Measurements from ENCODE around the gene PKD1L1.
"Not testable (repeated sequence)": the region's sequence is repeated elsewhere in the genome, so short reads cannot be mapped to it uniquely, and the experiment has no call there.

Gene PKD1L1

DNA sequence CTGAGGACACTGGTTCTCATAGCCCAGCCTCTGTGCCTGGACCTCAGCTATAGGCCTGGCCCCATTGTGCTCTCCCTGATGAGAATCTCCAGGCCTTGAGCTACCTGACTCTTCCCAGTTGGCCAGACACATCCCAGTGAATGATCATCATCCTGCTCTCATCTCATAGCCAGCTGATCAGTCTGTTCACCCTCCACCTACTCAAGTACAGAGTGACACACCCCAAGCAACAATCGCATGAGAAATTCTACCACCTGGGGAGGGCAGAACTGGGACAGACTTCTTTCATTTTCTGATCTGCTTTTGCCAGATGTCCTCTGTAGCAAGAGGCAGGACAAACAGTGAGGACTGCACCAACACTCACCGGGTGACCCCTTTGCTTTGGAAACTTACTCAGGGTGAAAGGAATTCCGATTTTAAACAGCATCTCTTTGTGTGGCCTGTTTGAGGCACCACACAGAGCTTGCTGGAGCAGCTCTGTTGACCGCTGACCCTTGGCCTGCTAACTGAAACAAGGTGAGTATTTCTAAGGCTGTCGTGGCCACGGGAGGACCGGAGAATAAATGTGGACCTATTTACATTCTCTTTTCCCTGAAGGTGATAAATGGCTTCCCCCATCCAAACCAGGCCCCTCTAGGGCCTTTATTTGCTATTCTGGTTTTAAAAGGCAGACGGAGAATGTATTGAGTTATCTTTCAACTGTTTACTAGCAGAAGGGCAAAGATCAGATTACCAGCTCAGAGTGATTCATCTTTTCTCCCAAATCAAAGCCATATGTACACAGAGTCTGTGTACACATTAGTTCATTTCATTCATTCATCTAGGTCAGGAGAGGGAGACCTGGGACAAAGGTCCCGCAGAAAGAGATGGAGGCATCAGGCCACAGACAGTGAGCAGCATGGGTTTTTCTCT, 184.9 kb downstream of the PKD1L1 start:
- DNase-seq = no peak

DNA sequence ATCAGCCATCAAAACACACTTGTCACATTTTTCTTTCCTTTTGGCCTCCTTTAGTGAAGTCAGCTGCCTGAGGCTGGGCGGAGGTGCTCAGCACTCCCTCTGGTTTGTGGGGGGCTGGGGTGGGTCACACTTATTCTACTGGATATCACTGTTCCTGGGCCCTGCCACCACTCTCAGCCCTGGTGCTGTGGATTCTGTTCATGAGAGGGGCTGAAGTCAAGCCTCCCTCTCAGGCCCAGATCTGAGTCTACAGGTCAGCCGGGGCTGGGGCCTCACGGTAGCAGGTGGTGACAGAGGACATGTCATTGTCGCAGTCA, 185.6 kb downstream of the PKD1L1 start:
- DNase-seq = no peak

DNA sequence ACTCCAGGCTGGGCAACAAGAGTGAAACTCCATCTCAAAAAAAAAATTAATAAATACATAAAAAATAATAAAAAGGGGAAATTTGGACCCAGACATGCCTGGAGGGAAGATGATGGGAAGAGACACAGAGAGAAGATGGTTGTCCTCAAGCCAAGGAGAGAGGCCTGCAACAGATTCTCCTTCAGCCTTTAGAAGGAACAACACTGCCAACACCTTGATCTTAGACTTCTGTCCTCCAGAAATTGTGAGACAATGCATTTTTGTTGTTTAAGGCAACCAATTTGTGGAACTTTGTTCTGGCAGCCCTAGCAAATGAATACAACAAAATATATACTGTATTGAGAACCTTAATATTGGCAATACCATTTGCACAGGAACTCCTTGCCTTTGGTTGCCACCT, 186.1 kb downstream of the PKD1L1 start:
- no peak for DNase-seq

DNA sequence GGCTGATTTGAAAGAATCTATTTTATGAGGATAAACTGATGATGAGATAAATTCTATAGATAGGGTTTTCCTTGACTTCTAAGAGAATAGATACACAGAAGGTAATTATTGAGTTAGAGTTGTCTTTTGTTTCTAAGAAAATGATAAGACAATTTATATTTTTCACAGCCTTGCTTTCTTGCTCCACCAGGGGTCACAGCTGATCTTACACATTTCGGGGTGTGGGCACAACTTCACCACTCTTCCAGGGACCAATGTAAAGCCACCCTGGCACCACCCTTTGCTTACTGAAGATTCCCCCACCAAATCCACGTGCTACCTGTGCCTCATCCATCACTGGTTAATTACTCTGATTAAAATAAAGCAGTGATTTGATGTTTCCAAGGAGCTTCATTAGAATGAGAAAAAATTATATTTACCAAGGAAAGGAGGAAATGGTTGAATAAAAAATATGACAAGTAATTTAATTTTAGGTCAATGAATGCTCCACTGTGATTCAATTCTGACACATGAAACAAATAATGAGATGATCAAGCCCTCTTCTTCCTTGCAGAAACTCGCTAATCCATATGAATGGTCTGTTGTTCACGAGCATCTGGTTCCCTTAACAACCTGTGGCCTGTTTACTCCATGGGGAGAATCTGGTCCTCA, 189.1 kb downstream of the PKD1L1 start:
- no peak for DNase-seq

DNA sequence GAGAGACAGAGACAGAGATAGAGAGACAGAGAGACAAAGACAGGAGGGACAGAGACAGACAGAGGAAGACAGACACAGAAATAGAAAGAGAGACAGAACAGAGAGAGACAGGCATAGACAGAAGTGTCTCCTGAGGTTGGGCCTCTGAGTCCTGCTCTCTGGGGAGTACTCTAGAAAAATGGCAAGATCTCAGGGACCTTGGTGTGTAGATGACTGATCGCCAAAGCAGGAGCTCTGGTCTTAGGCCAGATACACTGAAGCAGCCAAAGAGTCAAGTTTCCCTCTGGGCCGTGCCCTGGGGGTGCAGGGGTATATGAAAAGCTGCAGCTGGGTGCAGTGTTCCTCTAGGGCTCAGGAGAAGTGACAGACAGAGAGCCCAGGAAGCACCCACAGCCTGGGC, 189.7 kb downstream of the PKD1L1 start:
- DNase-seq = no peak

DNA sequence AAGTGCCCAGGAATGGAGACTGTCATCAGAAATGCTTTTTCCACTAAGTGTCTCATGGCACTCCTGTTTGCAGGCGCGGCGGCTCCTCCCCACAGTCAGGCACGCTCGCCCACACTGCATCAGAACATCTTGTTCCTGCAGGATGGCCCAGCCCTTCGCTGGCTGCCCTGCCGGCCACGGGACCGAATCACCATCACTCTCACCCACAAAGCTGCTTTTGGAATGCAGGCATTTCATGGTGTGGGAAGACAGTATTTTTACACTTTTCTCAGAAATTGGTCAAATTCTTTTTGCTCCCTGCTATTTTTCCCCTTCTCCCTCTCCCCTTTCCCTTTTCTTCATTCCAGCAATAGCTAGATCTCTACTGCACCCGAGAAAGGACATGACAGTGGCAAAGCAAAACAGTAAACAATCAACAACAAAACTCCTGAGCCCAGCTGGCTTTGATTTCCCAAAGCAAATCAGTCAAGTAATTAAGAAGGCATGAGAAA, 190.3 kb downstream of the PKD1L1 start:
- DNase-seq = no peak

DNA sequence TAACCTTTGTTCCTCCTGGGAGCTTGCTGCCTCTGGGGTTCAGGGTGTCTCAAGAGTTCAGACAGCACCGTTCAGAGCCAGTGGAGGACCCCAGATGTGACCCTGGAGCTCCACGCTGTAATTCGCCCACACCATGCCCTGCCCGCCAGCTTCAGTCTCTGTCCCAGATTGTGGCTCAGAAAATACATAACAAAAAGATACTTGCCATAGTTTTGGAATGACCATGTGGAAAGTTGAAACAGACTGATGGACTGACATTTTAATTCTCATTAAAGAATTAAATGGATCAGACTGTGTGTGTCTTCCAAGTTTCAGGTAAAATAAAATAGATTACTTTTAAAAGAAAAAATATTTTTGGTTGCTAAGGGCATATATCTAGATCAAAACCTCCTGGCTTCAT, 191.6 kb downstream of the PKD1L1 start:
- DNase-seq = no peak

DNA sequence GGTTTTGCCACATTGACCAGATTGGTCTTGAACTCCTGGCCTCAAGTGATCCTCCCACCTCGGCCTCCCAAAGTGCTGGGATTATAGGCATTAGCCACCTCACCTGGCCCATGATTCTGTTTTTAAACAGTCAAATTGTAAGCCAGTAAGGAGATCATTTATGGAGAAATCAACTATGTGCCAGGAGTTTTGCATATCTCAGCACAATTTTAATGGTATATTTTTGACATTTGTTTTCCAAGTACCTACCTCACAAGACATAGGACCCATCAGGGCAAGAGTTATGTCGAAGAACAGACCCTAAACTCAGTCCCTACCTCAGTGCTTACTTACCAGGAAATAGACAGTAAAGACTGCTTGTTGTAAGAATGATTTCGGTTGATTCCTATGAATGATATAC, 193.0 kb downstream of the PKD1L1 start:
- DNase-seq = no peak

DNA sequence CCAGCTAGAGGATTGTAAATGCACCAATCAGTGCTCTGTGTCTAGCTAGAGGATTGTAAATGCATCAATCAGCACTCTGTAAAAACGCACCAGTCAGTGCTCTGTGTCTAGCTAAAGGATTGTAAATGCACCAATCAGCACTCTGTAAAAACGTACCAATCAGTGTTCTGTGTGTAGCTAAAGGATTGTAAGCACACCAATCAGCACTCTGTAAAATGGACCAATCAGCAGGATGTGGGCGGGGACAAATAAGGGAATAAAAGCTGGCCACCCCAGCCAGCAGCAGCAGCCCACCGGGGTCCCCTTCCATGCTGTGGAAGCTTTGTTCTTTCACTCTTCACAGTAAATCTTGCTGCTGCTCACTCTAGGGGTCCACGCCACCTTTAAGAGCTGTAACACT, 196.5 kb downstream of the PKD1L1 start:
- not testable (repeated sequence) for DNase-seq

DNA sequence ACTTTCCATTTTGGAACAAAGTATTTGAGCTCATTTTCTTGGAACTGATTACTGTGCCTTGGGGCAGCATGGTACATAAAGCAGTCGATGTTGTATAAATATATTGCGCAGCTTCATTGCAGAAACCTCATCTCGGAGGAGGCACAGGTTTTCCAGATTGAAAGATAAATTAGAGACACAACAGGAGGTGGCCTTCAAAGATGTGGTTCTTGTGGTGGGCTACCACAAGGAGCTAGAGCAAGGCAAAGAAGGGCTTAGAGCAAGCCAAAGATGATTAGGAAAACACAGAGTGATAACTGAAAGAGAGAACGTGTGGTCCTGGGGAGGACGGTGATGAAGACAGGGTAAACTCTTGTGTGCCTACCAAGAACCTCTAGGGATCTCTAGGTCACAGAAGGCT, 197.2 kb downstream of the PKD1L1 start:
- DNase-seq = no peak

DNA sequence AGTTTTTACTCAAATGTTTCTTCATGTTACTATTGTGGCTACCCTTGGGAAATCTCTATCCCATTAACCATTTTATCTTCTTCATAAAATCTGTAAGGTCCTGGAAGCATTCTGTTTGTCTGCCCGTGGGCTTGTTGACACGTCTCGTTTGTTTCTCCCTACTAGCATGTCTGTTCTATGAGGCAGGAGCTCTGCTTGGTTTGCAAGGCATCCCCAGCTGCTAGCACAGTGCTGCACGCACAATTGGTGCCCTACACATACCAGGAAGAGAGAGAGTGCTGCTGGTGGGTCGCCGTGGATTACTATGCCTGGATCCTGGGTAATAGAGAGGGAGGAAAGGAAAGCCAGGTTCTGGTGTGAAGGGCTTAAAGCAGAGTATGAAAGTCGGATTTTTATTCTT, 200.2 kb downstream of the PKD1L1 start:
- no peak for DNase-seq

DNA sequence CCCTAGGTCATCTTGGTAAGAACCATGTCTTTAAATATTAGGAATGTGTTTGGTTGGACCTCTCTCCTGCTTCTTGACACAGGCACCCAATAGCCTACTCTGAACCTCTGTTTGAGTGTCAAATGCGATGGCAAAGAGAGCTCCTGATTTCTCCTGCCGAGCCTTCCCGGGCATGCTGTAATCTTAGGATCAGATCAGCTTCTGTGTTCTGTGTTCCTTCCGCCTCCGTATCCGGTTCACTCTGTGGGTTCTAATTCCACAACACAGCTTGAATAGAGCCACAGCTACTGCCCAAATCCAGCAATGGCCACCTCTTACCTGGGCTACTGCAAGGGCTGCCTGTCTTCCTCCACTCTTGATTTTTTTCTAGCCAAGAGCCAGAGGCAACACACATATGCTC, 201.1 kb downstream of the PKD1L1 start:
- no peak for DNase-seq

DNA sequence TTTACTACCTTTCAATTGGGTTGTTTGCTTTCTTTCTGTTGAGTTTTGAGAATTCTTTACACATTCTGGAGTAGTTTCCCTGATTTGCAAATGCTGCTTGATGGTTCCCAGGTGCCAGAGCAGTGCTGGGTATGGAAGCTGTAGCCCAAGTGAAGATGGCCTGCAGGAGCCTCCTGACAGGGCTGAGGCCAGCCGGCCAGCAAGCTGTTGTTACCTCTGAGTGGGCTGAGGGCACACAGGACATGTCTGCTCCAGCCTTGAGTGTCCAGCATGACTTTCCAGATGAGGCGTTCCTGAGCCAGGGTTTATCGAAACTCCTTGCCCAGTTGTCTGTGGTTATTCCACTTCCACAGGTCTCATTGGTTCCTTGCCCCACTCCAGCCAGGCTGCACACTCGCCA, 201.8 kb downstream of the PKD1L1 start:
- DNase-seq = no peak

DNA sequence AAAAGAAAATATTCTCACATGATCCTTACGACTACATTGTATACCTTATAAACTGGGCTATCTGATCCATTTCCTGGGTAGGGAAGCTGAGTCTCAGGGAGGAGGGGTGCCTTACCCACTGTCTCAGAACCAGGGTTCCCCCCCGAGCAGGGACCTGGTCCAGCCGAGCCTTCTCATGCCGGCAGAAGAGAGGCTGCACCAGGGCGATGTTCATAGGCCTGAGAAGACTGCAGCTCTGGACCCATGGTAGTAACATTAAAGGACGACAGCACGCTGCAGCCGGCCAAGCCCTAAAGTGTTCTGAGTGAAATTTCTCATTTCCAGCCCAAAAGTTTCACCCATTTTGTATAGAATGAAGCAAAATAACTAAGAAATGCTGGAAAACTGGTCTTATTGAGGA, 203.4 kb downstream of the PKD1L1 start:
- DNase-seq = no peak

DNA sequence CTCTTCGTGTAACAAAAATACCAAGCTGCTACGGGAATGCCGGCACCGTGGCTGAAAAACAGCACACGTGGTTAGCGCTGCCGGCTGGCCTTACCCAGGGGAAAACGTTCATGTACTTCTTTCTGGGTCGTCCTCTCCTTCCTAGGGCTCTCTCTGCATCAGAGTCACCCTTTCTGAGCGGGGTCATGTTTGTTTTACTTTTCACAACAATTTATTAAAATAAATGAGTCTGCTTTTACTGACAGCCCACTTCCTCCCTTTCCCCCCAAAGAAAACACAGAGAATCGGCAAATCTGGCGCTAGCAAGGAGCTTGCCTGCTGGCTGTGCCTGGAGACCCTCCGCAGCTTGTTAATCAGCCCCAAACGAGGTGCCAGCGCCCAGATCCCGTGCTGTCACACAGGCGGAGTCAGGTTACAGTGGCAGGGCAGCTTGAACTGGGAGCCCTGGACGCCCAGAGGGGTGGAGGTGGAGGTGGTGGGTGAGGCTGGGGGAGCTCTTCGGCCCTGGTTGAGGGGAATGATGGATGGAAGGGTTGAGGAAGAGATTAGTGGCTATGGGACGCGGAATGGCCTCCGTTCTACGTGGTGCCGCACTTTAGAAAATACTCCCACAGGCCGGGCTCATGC, 204.2 kb downstream of the PKD1L1 start:
- no peak for DNase-seq

DNA sequence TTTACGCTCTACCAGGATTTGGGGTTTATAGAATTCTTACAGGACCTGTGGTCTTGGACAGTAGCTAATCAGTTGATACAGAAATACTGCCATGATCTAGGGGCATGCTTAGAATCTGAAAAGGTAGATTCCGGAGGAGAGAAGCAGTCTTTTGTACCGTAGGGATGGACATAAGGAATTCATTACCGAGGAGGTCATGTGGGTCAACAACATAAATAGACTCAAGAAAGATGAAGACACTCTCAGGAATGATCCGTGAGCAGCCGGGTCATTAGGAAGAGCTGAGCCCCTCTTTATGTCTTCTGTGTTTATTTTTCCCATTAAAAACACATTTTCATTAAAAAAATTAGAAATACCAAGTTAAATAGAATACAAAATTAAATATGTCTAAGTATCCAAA, 206.3 kb downstream of the PKD1L1 start:
- DNase-seq = no peak

DNA sequence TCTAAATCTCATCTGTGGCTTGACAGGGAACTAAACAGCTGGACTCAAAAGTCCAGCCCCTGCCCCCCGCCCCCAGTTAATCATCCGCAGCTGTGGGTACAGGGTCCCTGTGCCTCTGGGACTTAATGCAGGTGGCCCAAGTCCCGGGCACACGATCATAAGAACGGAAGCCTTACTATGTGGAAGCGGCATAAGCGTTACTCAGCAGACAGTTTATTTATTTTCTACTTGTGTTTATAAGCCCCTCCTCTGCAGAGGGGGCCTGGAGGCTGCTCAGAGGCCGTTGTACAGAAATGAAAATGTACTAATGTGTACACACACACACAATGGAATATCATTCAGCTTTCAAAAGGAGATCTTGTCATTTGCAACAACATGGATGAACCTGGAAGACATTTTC, 208.4 kb downstream of the PKD1L1 start:
- no peak for DNase-seq

DNA sequence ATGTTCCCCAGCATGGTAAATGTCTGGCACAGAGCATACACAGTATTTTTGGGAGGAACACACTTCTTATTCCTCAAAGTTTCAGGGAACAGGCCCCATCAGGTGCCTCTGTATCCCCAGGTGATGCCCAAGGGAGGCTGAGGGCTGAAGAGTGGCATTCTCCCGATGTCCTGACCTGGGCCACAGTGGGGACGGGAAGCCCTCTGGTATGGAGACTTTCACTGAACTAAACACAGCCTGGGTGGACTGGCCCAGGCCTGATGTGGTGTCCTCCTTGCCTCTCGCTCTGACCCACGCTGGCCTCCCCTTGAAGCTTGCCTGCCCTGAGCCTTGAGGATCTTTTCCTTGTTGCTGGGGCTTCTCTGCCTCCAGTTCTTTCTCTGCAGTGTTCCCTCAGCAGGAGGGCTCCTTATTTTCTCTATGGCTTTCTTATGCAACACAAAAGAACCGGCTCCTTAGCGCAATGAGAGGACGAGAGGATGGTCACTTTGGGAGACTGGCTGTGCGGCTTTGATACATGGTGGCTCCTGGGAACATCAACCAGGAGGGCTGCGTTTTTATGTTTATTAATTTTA, 208.9 kb downstream of the PKD1L1 start:
- no peak for DNase-seq

DNA sequence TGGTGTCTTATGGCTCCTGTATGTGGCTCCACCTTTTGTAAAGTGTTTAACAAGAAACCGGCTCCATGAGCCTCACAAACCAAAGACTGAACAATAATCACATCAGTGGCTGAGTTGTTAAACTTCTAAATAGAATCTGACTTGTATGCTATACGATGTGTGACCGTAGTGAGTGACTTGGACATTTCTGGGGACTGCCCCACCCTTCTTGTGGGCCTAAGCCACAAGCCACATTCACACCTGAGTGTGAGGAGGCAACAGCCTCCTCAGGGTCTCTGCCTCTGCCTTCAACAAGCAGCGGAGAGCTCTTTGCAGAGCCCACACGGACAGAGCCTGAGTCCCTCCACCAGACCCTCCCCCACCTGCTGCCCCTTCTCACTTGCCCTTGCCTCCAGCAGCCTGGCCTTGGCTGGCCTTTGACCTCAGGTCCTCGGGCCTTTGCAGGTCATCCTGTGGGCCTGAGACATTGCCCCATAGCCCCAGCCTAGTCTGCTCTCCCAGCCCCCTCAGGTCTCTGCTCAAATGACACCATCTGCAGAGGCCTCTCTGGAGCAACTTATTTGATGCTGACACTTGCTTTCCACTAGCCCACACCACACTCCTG, 209.6 kb downstream of the PKD1L1 start:
- no peak for DNase-seq

DNA sequence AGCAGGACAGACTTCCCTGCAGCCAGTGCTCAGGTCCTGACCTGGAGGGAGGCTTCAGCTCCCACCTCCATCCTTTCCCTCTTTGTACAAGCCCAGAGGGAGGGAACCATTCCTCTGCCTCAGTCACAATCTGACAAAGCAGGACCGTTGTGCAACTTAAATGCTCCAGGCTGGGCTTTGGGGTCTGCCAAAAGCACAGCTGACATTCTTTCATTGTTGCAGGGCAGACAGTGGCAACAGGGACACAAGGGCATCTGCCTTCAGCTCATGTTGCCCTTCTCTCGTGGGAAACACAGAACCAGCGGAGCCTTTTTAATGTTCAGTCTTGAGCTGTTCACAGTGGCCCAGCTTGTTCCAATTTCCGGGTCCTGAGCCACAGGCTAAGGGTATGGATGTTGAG, 210.7 kb downstream of the PKD1L1 start:
- no peak for DNase-seq

DNA sequence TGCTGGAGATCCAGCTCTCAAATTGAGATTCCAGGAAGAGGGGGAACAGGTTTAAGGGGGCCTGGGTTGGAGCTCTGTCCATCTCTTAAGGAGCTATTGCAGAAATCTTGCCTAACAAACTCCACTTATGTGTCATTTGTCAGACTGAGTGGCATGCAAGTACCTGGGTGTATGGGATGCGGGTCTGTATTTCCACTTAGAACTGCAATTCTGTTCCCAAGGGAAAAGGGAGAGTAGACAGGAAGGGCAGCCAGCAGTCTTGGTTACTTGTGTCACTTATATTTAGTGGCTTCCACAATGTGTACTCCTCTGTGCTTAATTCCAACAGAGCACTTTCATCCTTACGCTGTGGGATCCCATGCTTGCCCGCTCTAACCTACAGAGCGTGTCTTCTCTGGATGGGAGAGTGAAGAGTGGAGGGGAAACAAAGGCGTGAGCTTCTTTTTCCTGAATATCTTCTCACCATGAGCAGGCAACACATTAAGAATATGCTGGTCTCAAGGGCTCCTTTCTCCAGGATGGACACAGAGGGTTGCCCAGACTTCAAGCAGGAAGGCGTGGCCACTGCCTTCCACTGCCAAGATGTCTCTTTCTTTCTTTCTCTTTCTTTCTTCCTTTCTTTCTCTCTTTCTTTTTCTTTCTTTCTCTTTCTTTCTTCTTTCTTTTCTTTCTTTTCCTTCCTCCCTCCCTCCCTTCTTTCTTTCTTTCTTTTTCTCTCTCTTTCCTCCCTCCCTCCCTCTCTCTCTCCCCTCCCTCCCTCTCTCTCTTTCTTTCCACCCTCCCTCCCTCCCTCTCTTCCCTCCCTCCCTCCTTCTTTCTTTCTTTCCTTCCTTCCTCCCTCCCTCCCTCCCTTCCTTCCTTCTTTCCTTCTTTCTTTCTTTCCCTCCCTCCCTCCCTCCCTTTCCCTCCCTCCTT, 212.6 kb downstream of the PKD1L1 start:
- no peak for DNase-seq

DNA sequence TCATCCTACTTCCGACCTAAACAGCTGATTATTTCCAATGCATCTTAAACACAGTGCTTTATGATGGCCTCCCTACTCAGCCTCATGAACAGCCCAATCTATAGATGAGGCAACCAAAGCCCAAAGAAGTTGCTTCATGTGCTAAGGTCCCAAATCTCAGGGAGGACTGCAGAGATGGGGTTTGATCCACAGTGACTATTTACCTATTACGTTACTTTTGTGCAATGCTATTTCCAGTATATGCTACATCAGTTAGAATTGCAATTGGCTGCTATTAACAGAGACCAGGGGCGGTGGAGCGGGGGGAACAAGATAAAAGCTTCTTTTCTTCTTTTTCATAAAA, 213.3 kb downstream of the PKD1L1 start:
- no peak for DNase-seq

Measured in COR-L47 (cell line).